HL-60/S4 (cell line): ENCODE measurements around the gene HSPBAP1.

Experiments
- in situ Hi-C: fragments of 300-500 bp; cut with MboI; formaldehyde crosslinking; loops from 2 replicates; pipeline ENCODE4 v1.14.3; 2022; ENCODE audit warnings: low sequenced_read_pairs

HSPBAP1 gene

GRCh38 chr3:122691195-122691594, 102.4 kb downstream of the HSPBAP1 start:
- in situ Hi-C loops = loop anchor here (25.0 kb wide), 1 partner anchor 304 kb away; the partner anchor contains the start of genes FAM162A and MIX23

GRCh38 chr3:122690096-122690495, 103.5 kb downstream of the HSPBAP1 start:
- in situ Hi-C loops = loop anchor here (25.0 kb wide), 1 partner anchor 303 kb away; the partner anchor contains the start of genes FAM162A and MIX23
